Left ventricle myocardium superior (tissue), 1 donor: ENCODE results near the gene CALCOCO1. TPM values are rescaled to one million over a fixed set of nuclear protein-coding genes. Genes with fewer than 3 reads are reported as not detected.
A peak's percentile ranks its signal among the peaks of the same experiment; 100 is the strongest.
"Not testable (repeated sequence)": the region's sequence is repeated elsewhere in the genome, so short reads cannot be mapped to it uniquely, and the experiment has no call there.

Experiments used
- ATAC-seq: fragments of 200-7000 bp; cut with Tn5 transposase; one replicate; pipeline ENCODE4 v1.9.1; 2020; ENCODE audit warnings: mild to moderate bottlenecking, moderate library complexity
- DNase-seq: peaks from one replicate; pipeline ENCODE4 v3.0.0-alpha.2; 2020
- intact Hi-C: fragments of 100-400 bp; cut with micrococcal nuclease; formaldehyde crosslinking; loops from one replicate; pipeline ENCODE4 v1.11.0; 2022
- total RNA-seq: library from RNA; stranded (reverse); fragmentation: NEBNext Ultra II Directional; extraction: Animal tissue kit (Norgen Biotek cat#: 25700); gene quantifications from one replicate; pipeline ENCODE4 v1.2.1, GENCODE V29; 2021
- donor health status: DM: no; HTN: yes; CAD: no; lungs with severe emphysema.

Gene CALCOCO1
- total RNA-seq, 1 donor from 2014 or later: 210 TPM

- DNase-seq: no peak
- intact Hi-C loops: no loop called here
- no peak for ATAC-seq
These were observed 10.0 kb upstream of the CALCOCO1 start for GRCh38 chr12:53737093-53737808.

GRCh38 chr12:53736592-53736991 is 9.3 kb upstream of the CALCOCO1 start:
- intact Hi-C loops: no loop called here
- ATAC-seq (no peak), DNase-seq (no peak)

GRCh38 chr12:53735556-53735955 is 8.3 kb upstream of the CALCOCO1 start:
- peak; percentile 72 for DNase-seq
- intact Hi-C loops: no loop called here

GRCh38 chr12:53734425-53734824 is 7.2 kb upstream of the CALCOCO1 start:
- intact Hi-C loops: no loop called here

More at GRCh38 chr12:53735556-53735955, 8.3 kb upstream of the CALCOCO1 start:
- ATAC-seq: peak; percentile 81

GRCh38 chr12:53733807-53734200 is 6.6 kb upstream of the CALCOCO1 start:
- intact Hi-C loops: no loop called here
- no peak for ATAC-seq

More at GRCh38 chr12:53734425-53734824, 7.2 kb upstream of the CALCOCO1 start:
- ATAC-seq (no peak), DNase-seq (no peak)

GRCh38 chr12:53733051-53733806 is 6.0 kb upstream of the CALCOCO1 start:
- intact Hi-C loops: no loop called here
- DNase-seq (no peak), ATAC-seq (no peak)

More at GRCh38 chr12:53733807-53734200, 6.6 kb upstream of the CALCOCO1 start:
- DNase-seq: no peak

GRCh38 chr12:53729644-53730043 is 2.4 kb upstream of the CALCOCO1 start:
- DNase-seq: no peak
- intact Hi-C loops: no loop called here
- ATAC-seq: no peak

- no peak for ATAC-seq
- DNase-seq: no peak
- intact Hi-C loops: no loop called here
These were observed 954 bp upstream of the CALCOCO1 start for GRCh38 chr12:53728206-53728605.

- peak; percentile 9 for ATAC-seq
- intact Hi-C loops: no loop called here
- no peak for DNase-seq
These were observed 324 bp downstream of the CALCOCO1 start for GRCh38 chr12:53726946-53727309.

GRCh38 chr12:53726341-53726740 is 911 bp downstream of the CALCOCO1 start:
- intact Hi-C loops: no loop called here
- DNase-seq: no peak
- no peak for ATAC-seq

GRCh38 chr12:53725824-53726223 is 1.4 kb downstream of the CALCOCO1 start:
- ATAC-seq (no peak), DNase-seq (no peak)
- intact Hi-C loops: no loop called here

- intact Hi-C loops: no loop called here
- DNase-seq (no peak), ATAC-seq (no peak)
These were observed 4.7 kb downstream of the CALCOCO1 start for GRCh38 chr12:53722450-53723041.

- ATAC-seq: no peak
- intact Hi-C loops: no loop called here
- no peak for DNase-seq
These were observed 6.3 kb downstream of the CALCOCO1 start for GRCh38 chr12:53720946-53721345.

- ATAC-seq: no peak
- intact Hi-C loops: no loop called here
These were observed 7.6 kb downstream of the CALCOCO1 start for GRCh38 chr12:53719649-53720048.

GRCh38 chr12:53718567-53718966 is 8.7 kb downstream of the CALCOCO1 start:
- intact Hi-C loops: not testable (repeated sequence)

More at GRCh38 chr12:53719649-53720048, 7.6 kb downstream of the CALCOCO1 start:
- DNase-seq: no peak

GRCh38 chr12:53717319-53717718 is 9.9 kb downstream of the CALCOCO1 start:
- intact Hi-C loops: no loop called here
- peak; percentile 93 for ATAC-seq
- no peak for DNase-seq

More at GRCh38 chr12:53718567-53718966, 8.7 kb downstream of the CALCOCO1 start:
- not testable (repeated sequence) for DNase-seq, ATAC-seq

- intact Hi-C loops: no loop called here
- ATAC-seq (no peak), DNase-seq (no peak)
These were observed 13.2 kb downstream of the CALCOCO1 start for GRCh38 chr12:53714004-53714403.

GRCh38 chr12:53713516-53713915 is 13.7 kb downstream of the CALCOCO1 start:
- intact Hi-C loops: no loop called here
- no peak for ATAC-seq
- DNase-seq: no peak

- ATAC-seq: no peak
- DNase-seq: no peak
- intact Hi-C loops: no loop called here
These were observed 15.1 kb downstream of the CALCOCO1 start for GRCh38 chr12:53712059-53712643.

- DNase-seq (no peak), ATAC-seq (no peak)
- intact Hi-C loops: no loop called here
These were observed 17.2 kb downstream of the CALCOCO1 start for GRCh38 chr12:53710091-53710490.
